AG09309 (cell line): Measurements from ENCODE around the gene IPO11.
"Not testable (repeated sequence)": the region's sequence is repeated elsewhere in the genome, so short reads cannot be mapped to it uniquely, and the experiment has no call there.

Experiments
- DNase-seq: peaks from one replicate; pipeline ENCODE4 v3.0.0-alpha.2; 2010; ENCODE audit warnings: low read depth
- H3K4me3 ChIP-seq: 2 replicates; pipeline ENCODE4 v1.5.1; 2011; ENCODE audit warnings: mild to moderate bottlenecking, low read depth, low read length, moderate library complexity; ENCODE audit not compliant: control insufficient read depth
- CTCF ChIP-seq: IDR thresholded peaks from 2 replicates; pipeline ENCODE4 v1.5.1; 2011; ENCODE audit warnings: mild to moderate bottlenecking, low read depth, low read length, inconsistent platforms; ENCODE audit not compliant: insufficient read depth, control insufficient read depth; ENCODE audit errors: missing control alignments

Gene IPO11

DNA sequence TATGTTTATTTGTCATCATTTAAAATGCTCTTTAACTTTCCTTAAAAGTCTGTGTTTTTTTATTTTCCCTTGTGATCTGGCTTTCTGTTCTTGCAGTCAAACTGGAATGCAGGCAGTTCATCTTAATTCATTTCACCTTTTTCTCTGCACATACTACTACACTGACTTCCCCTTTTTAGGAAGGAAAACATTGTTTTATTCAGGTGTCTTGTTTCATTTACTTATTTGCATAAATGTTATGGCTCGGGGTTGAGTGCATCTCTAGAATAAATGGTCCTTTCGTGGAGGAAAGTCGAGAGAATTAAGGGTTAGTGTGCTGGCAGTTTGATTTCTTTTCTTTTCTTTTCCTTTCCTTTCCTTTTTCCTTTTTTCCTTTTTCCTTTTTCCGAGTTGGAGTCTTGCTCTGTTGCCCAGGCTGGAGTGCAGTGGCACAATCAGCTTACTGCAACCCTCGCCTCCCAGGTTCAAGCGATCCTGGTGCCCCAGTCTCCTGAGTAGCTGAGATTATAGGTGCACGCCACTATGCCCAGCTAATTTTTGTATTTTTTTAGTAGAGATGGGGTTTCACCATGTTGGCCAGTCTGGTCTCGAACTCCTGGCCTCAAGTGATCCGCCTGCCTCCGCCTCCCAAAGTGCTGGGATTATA is 90.0 kb downstream of the IPO11 start:
- no peak for DNase-seq
- TF ChIP-seq CTCF = no peak
- H3K4me3 ChIP-seq = no peak overlapping the region

DNA sequence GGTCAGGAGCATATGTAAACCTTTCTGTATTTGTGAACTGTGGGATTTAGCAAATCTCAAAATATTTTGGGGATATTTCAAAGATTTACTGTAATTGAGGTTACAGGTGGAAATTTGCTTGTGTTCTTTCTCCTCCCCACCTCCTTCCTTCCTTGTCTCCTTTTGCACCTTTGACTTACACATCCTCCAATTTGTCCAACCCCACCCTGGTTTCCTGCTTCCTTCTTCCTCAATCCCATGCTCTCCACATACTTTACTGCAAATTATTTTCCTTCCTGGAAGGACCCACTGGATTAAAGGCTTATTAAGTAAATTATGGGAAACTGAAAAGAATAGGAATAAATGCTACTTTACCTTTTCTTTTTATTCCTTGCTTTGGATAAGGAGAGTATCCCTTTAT is 91.6 kb downstream of the IPO11 start:
- no peak overlapping the region for H3K4me3 ChIP-seq
- DNase-seq = no peak
- no peak for TF ChIP-seq CTCF

- DNase-seq = no peak
- no peak for TF ChIP-seq CTCF
- H3K4me3 ChIP-seq = no peak overlapping the region
Measured at GRCh38 chr5:62506659-62507460, 94.3 kb downstream of the IPO11 start.

- DNase-seq = not testable (repeated sequence)
Measured at GRCh38 chr5:62508760-62509159, 96.2 kb downstream of the IPO11 start.

GRCh38 chr5:62509806-62510205 is 97.2 kb downstream of the IPO11 start:
- no peak overlapping the region for H3K4me3 ChIP-seq
- TF ChIP-seq CTCF = no peak
- no peak for DNase-seq

More at GRCh38 chr5:62508760-62509159, 96.2 kb downstream of the IPO11 start:
- H3K4me3 ChIP-seq = not testable (repeated sequence)

GRCh38 chr5:62513085-62513484 is 100.5 kb downstream of the IPO11 start:
- not testable (repeated sequence) for DNase-seq, H3K4me3 ChIP-seq

DNA sequence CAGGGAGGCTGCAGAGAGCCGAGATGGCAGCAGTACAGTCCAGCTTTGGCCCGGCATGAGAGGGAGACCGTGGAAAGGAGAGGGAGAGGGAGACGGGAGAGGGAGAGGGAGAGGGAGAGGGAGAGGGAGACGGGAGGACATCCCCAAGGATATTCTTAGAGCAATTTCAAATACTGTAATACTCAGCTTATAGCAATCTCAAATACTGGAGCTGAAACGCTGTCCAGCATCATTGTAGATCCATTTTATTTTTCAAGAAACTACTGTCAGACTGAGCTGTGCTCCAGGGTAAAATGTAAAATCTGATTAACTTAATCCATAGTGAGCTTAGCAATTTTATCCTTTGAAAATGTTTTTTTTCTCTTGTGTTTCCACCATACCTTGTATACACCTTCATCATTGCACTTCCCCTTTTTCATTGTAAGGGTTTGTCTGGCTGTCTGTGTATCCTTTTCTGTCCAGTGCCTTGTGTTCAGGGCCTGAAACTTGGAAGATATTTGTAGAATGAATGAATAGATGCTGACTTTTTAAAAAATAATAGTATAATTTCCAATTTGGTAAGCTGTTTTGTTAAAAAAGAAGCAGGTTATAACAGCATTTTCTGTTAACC is 102.1 kb downstream of the IPO11 start:
- no peak overlapping the region for H3K4me3 ChIP-seq
- no peak for TF ChIP-seq CTCF
- DNase-seq = no peak

- H3K4me3 ChIP-seq, DNase-seq: not testable (repeated sequence)
Measured at GRCh38 chr5:62520812-62521211, 108.2 kb downstream of the IPO11 start.
